Measurements from ENCODE around the gene NPTN.
A peak's percentile ranks its signal among the peaks of the same experiment; 100 is the strongest.
"Not testable (repeated sequence)": the region's sequence is repeated elsewhere in the genome, so short reads cannot be mapped to it uniquely, and the experiment has no call there.

Gene NPTN

GRCh38 chr15:73598530-73599160, 34.5 kb downstream of the NPTN start:
- Mint-ChIP-seq H3K4me3 (no peak overlapping the region), H3K27me3 (no peaks in the 10 kb centered on the region), H3K27ac (peak overlapping the region; percentile 13 to 51), H3K9me3 (no peaks in the 10 kb centered on the region), H3K4me1 (peaks cover 14% of the 10 kb centered on the region)
- DNase-seq (no peak), ATAC-seq (no peak)

GRCh38 chr15:73597036-73597638, 36.1 kb downstream of the NPTN start:
- no peak for DNase-seq
- Mint-ChIP-seq H3K27me3 (no peaks in the 10 kb centered on the region), H3K4me1 (peaks cover 14% of the 10 kb centered on the region), H3K27ac (no peak overlapping the region), H3K4me3 (no peak overlapping the region), H3K9me3 (no peaks in the 10 kb centered on the region)
- no peak for ATAC-seq

DNA sequence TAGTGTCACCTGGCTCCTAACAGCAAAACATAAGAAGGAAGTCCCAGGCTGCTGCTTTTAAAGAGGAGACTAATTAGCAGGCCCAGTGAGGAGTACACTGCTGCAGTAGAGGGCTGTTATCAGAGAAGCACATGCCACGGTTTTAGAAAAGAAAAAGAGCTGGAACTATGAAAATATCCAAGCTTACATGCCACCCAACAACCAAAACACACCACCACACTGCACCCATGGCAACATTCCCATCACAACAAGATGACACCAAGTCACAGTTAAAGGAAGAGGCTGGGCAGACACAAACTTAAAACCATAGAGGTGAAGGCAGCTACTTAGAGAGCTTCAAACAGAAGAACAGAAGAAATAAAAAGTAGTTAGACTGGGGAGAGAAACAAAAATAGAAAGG, 37.0 kb downstream of the NPTN start:
- no peaks in the 10 kb centered on the region for H3K9me3 Mint-ChIP-seq
- DNase-seq (no peak), ATAC-seq (no peak)
- no peak overlapping the region for H3K4me3 Mint-ChIP-seq
- peaks cover 14% of the 10 kb centered on the region for H3K4me1 Mint-ChIP-seq
- H3K27ac Mint-ChIP-seq: peak overlapping the region in 1 of 2 donors; percentile 34
- no peaks in the 10 kb centered on the region for H3K27me3 Mint-ChIP-seq

- no peaks in the 10 kb centered on the region for H3K9me3 Mint-ChIP-seq
- DNase-seq: no peak
- H3K4me1 Mint-ChIP-seq: peaks cover 14% of the 10 kb centered on the region
- H3K27me3 Mint-ChIP-seq: no peaks in the 10 kb centered on the region
- no peak overlapping the region for H3K4me3 Mint-ChIP-seq
- H3K27ac Mint-ChIP-seq: no peak overlapping the region
- no peak for ATAC-seq
These were observed 39.1 kb downstream of the NPTN start for GRCh38 chr15:73594109-73594508.

- ATAC-seq (no peak), DNase-seq (no peak)
- H3K27ac Mint-ChIP-seq: no peak overlapping the region
- no peaks in the 10 kb centered on the region for H3K9me3 Mint-ChIP-seq
- H3K27me3 Mint-ChIP-seq: no peaks in the 10 kb centered on the region
- H3K4me1 Mint-ChIP-seq: peaks cover 14% of the 10 kb centered on the region
- H3K4me3 Mint-ChIP-seq: no peak overlapping the region
These were observed 39.7 kb downstream of the NPTN start for GRCh38 chr15:73593304-73594074.

- H3K9me3 Mint-ChIP-seq: no peaks in the 10 kb centered on the region
- peaks cover 12% of the 10 kb centered on the region for H3K4me1 Mint-ChIP-seq
- no peak overlapping the region for H3K4me3 Mint-ChIP-seq
- ATAC-seq (no peak), DNase-seq (no peak)
- H3K27ac Mint-ChIP-seq: no peak overlapping the region
- H3K27me3 Mint-ChIP-seq: no peaks in the 10 kb centered on the region
These were observed 42.9 kb downstream of the NPTN start for GRCh38 chr15:73590263-73590662.

GRCh38 chr15:73589766-73590165, 43.4 kb downstream of the NPTN start:
- H3K27ac Mint-ChIP-seq: no peak overlapping the region
- no peaks in the 10 kb centered on the region for H3K27me3 Mint-ChIP-seq
- no peak overlapping the region for H3K4me3 Mint-ChIP-seq
- H3K4me1 Mint-ChIP-seq: peaks cover 12% of the 10 kb centered on the region
- H3K9me3 Mint-ChIP-seq: no peaks in the 10 kb centered on the region
- ATAC-seq (no peak), DNase-seq (no peak)

GRCh38 chr15:73585871-73586654, 47.1 kb downstream of the NPTN start:
- Mint-ChIP-seq H3K27me3 (no peaks in the 10 kb centered on the region), H3K4me3 (no peak overlapping the region), H3K27ac (peak overlapping the region; percentile 34 to 74), H3K9me3 (no peaks in the 10 kb centered on the region), H3K4me1 (peaks cover 12% of the 10 kb centered on the region)
- ATAC-seq (peak; percentile 44), DNase-seq (no peak)

- Mint-ChIP-seq H3K27me3 (no peaks in the 10 kb centered on the region), H3K9me3 (no peaks in the 10 kb centered on the region), H3K27ac (peak overlapping the region in 1 of 2 donors; percentile 21), H3K4me3 (no peak overlapping the region), H3K4me1 (peaks cover 12% of the 10 kb centered on the region)
- peak; percentile 39 for ATAC-seq
- DNase-seq: no peak
These were observed 48.3 kb downstream of the NPTN start for GRCh38 chr15:73584699-73585420.

- Mint-ChIP-seq H3K27ac (peak overlapping the region in 1 of 2 donors; percentile 67), H3K9me3 (no peaks in the 10 kb centered on the region), H3K4me3 (no peak overlapping the region), H3K4me1 (peaks cover 12% of the 10 kb centered on the region), H3K27me3 (no peaks in the 10 kb centered on the region)
- DNase-seq: peak in 1 of 2 donors; percentile 13
- ATAC-seq: peak; percentile 81
These were observed 49.6 kb downstream of the NPTN start for GRCh38 chr15:73583544-73583943.

GRCh38 chr15:73582851-73583379, 50.3 kb downstream of the NPTN start:
- Mint-ChIP-seq H3K27ac (no peak overlapping the region), H3K4me1 (peaks cover 12% of the 10 kb centered on the region), H3K27me3 (no peaks in the 10 kb centered on the region), H3K9me3 (no peaks in the 10 kb centered on the region), H3K4me3 (no peak overlapping the region)
- no peak for ATAC-seq
- no peak for DNase-seq

GRCh38 chr15:73578026-73578425, 55.2 kb downstream of the NPTN start:
- Mint-ChIP-seq H3K27ac (no peak overlapping the region), H3K4me1 (no peaks in the 10 kb centered on the region), H3K9me3 (no peaks in the 10 kb centered on the region), H3K27me3 (no peaks in the 10 kb centered on the region), H3K4me3 (no peak overlapping the region)
- ATAC-seq (no peak), DNase-seq (no peak)

- not testable (repeated sequence) for DNase-seq, H3K27me3 Mint-ChIP-seq, H3K4me1 Mint-ChIP-seq, ATAC-seq, H3K9me3 Mint-ChIP-seq, H3K4me3 Mint-ChIP-seq
- peak overlapping the region in 1 of 2 donors; percentile 44 for H3K27ac Mint-ChIP-seq
These were observed 55.6 kb downstream of the NPTN start for GRCh38 chr15:73577593-73577992.

DNA sequence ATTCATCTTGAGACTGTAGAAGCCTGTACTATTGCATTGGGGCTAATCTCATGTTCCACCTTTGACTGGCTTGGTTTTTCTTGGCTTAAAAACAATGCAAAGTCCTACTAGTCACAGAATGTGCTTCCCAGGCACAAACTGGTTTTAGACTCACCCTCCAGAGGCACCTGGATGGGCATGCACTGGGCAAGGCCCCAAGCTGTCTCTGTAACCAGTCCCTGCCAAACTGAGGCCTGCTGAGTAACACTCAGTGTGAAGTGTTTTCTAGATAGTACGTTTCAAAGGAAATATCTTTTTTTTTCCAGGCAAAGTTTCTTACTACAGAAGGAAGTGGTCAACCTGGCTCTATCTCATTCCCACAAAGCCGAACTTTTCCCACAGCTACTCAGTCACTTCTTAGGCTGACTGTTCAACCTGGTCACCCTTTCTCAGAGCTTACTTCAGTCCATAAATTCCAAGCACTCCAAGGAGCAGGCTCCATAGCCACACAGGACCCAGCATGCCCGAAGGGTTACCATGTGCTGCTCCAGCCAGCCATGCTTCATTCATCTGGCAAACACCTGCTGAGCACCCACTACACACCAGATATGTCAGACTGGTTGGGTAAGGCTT, 57.4 kb downstream of the NPTN start:
- no peaks in the 10 kb centered on the region for H3K27me3 Mint-ChIP-seq
- H3K27ac Mint-ChIP-seq: peak overlapping the region in 1 of 2 donors; percentile 29
- ATAC-seq (no peak), DNase-seq (no peak)
- H3K4me3 Mint-ChIP-seq: no peak overlapping the region
- peaks cover 6% of the 10 kb centered on the region for H3K4me1 Mint-ChIP-seq
- H3K9me3 Mint-ChIP-seq: no peaks in the 10 kb centered on the region

Data from stimulated activated naive CD8-positive, alpha-beta T cell treated with anti-CD3 and anti-CD28 coated beads, Interleukin-15, amount 100 ng/mL, for 72 hours (primary cell).